ENCODE data around the gene ACP3. TPM values are rescaled to one million over a fixed set of nuclear protein-coding genes. Genes with fewer than 3 reads are reported as not detected.

ACP3 gene
- total and polyA plus RNA-seq, 9 of the 15 experiments (the other 6 are each of a cell fraction or from before 2014, with no cell fraction given): 0.08 to 1.1 (median 0.21) TPM

GRCh38 chr3:132346841-132347736 lies 29.9 kb downstream of the ACP3 start:
- Histone ChIP-seq H3K9me3 (replicated peaks; ENCODE audit: control insufficient read depth, insufficient read depth, low read depth, low read length) (no peaks in the 10 kb centered on the region), H3K9me1 (ENCODE audit: control insufficient read depth, insufficient read depth, low read length) (no peaks in the 10 kb centered on the region), H3K79me2 (ENCODE audit: control insufficient read depth, insufficient read depth, low read length) (no peaks in the 10 kb centered on the region), H2AFZ (ENCODE audit: low read depth, low read length) (no peak overlapping the region), H3K27ac (ENCODE audit: extremely low read depth, low read depth, low read length) (no peak overlapping the region), H3K36me3 (ENCODE audit: control insufficient read depth, insufficient read depth, low read length) (no peaks in the 10 kb centered on the region), H3K9ac (ENCODE audit: insufficient read depth in 1 of 2, low read depth in 2 of 2, low read length in 2 of 2) (no peak overlapping the region), H3K4me2 (ENCODE audit: insufficient read depth, low read length) (no peak overlapping the region), H3K4me3 (no peak overlapping the region), H3K27me3 (ENCODE audit: control insufficient read depth in 2 of 2, insufficient read depth in 2 of 2, low read length in 2 of 2) (no peaks in the 10 kb centered on the region; a peak in 1 of 5 replicates), H3K4me1 (replicated peaks in 1 of 2; ENCODE audit: control insufficient read depth in 2 of 2, insufficient read depth in 2 of 2, low read length in 2 of 2) (no peaks in the 10 kb centered on the region), H4K20me1 (replicated peaks; ENCODE audit: control insufficient read depth, insufficient read depth, low read length) (no peaks in the 10 kb centered on the region)
- DNase-seq (ENCODE audit: extremely low read depth in 1 of 4, low spot score in 3 of 4): no peak
- POLR2A ChIA-PET: no interaction called here
- ATAC-seq: no peak
- intact Hi-C loops (cut with micrococcal nuclease): no loop called here
- CTCF ChIA-PET (ENCODE audit: low intra/inter-chr PET ratio): no interaction called here
- TF ChIP-seq COPS2 (conservative IDR thresholded peaks at IDR 0.05): no peak
- no peak for TF ChIP-seq DPF2 (IDR thresholded peaks at IDR 0.05)
- TF ChIP-seq CTCFL (IDR thresholded peaks at IDR 0.05; ENCODE audit: borderline replicate concordance, insufficient read depth, low read depth, low read length, poor library complexity, severe bottlenecking): no peak
- TF ChIP-seq POLR3A (IDR thresholded peaks at IDR 0.05; ENCODE audit: borderline replicate concordance, extremely low read depth, insufficient read depth, insufficient read length): no peak
- no peak for TF ChIP-seq ZKSCAN8 (CRISPR knock-in tag; IDR thresholded peaks at IDR 0.05)
- TF ChIP-seq E2F8 (IDR thresholded peaks at IDR 0.05; ENCODE audit: low read depth, partially characterized antibody): no peak
- no peak for TF ChIP-seq THAP7 (CRISPR knock-in tag; IDR thresholded peaks at IDR 0.05)
- no peak for TF ChIP-seq ZNF408 (CRISPR knock-in tag; IDR thresholded peaks at IDR 0.05; ENCODE audit: low read depth)
- TF ChIP-seq SOX6 (IDR thresholded peaks at IDR 0.05): no peak
- WGBS (ENCODE audit: insufficient coverage, low coverage, missing lambda C conversion rate): 0% methylated on average over 4 of the region's 5 CpGs
- in situ Hi-C loops (cut with MboI): loop anchor here (5.0 kb wide), 2 partner anchors 55 to 90 kb away; no protein-coding TSS in a partner anchor
- BruUV-seq (replicated peaks): no TSS peak
- no peak for FAIRE-seq

Measured in K562 (cell line).